CD8-positive, alpha-beta memory T cell (primary cell): Measurements from ENCODE around the gene ZDHHC17. TPM values are rescaled to one million over a fixed set of nuclear protein-coding genes. Genes with fewer than 3 reads are reported as not detected.
A peak's percentile ranks its signal among the peaks of the same experiment; 100 is the strongest.

Experiments used
- CTCF ChIA-PET: fragments of 350-600 bp; sonication (Branson Sonifier 250); formaldehyde crosslinking; loops from one replicate; lab custom pipeline; 2021; ENCODE audit warnings: antibody characterized with exemption; lab: Charles Lee
- POLR2A ChIA-PET: fragments of 350-600 bp; sonication (Branson Sonifier 250); formaldehyde crosslinking; loops from one replicate; lab custom pipeline; 2021; ENCODE audit warnings: antibody characterized with exemption; lab: Charles Lee
- DNase-seq, 5 donors: peaks; one replicate each; pipeline versions ENCODE4 v3.0.0 to v3.0.0-alpha.2; 2020 to 2022; ENCODE audit warnings: mixed read lengths in 1 of 5
- H3K27ac ChIP-seq: one replicate; pipeline ENCODE4 v1.7.0; 2013; ENCODE audit warnings: low read depth, mild to moderate bottlenecking, low read length, moderate library complexity
- H3K27me3 ChIP-seq: 2 replicates; pipeline ENCODE4 v1.7.0; 2013; ENCODE audit warnings: low read length, mild to moderate bottlenecking; ENCODE audit not compliant: insufficient read depth, poor library complexity, severe bottlenecking
- H3K36me3 ChIP-seq: 2 replicates; pipeline ENCODE4 v1.7.0; 2013; ENCODE audit warnings: mild to moderate bottlenecking, low read length, moderate library complexity; ENCODE audit not compliant: insufficient read depth
- H3K4me1 ChIP-seq: 2 replicates; pipeline ENCODE4 v1.7.0; 2013; ENCODE audit warnings: mild to moderate bottlenecking, low read length, moderate library complexity; ENCODE audit not compliant: insufficient read depth
- H3K4me3 ChIP-seq: 2 replicates; pipeline ENCODE4 v1.7.0; 2013; ENCODE audit warnings: mild to moderate bottlenecking, low read length
- H3K9me3 ChIP-seq: 2 replicates; pipeline ENCODE4 v1.7.0; 2013; ENCODE audit warnings: mild to moderate bottlenecking, low read length
- H3K27ac Mint-ChIP-seq, 8 donors: one replicate each; pipeline ENCODE4 v1.8.0; 2020 to 2021; ENCODE audit warnings: mixed read lengths in 8 of 8, mild to moderate bottlenecking in 6 of 8, inconsistent platforms in 3 of 8, moderate library complexity in 3 of 8
- H3K27me3 Mint-ChIP-seq, 2 donors: one replicate each; pipeline ENCODE4 v1.8.0; 2020 to 2021; ENCODE audit warnings: mixed read lengths in 2 of 2, mild to moderate bottlenecking in 1 of 2, moderate library complexity in 1 of 2
- H3K36me3 Mint-ChIP-seq, 3 donors: one replicate each; pipeline ENCODE4 v1.8.0; 2020 to 2021; ENCODE audit warnings: mixed read lengths in 3 of 3, inconsistent platforms in 1 of 3, mild to moderate bottlenecking in 1 of 3
- H3K4me1 Mint-ChIP-seq, 3 donors: one replicate each; pipeline ENCODE4 v1.8.0; 2020 to 2021; ENCODE audit warnings: mixed read lengths in 3 of 3, inconsistent platforms in 1 of 3, mild to moderate bottlenecking in 1 of 3
- H3K4me3 Mint-ChIP-seq, 7 donors: one replicate each; pipeline ENCODE4 v1.8.0; 2020 to 2021; ENCODE audit warnings: mixed read lengths in 7 of 7, mild to moderate bottlenecking in 6 of 7, moderate library complexity in 4 of 7, inconsistent platforms in 2 of 7
- H3K9me3 Mint-ChIP-seq, 5 donors: one replicate each; pipeline ENCODE4 v1.8.0; 2020 to 2022; ENCODE audit warnings: mixed read lengths in 5 of 5, mild to moderate bottlenecking in 3 of 5, moderate library complexity in 2 of 5, inconsistent platforms in 1 of 5
- polyA plus RNA-seq: library from polyadenylated mRNA; unstranded; fragments of 300-500 nt; fragmentation: Illumina TruSeq; gene quantifications from one replicate; pipeline ENCODE4 v1.2.3, GENCODE V29; 2021
- total RNA-seq, 2 experiments: library from RNA; stranded (reverse); gene quantifications; one replicate each; pipeline ENCODE4 v1.2.3, GENCODE V29; 2021

Gene ZDHHC17
- total and polyA plus RNA-seq, 3 experiments from 2014 or later = 14.7 to 21.7 (median 21.4) TPM

- peaks cover 4 to 11% (median 9%) of the 10 kb centered on the region in 5 donors for H3K9me3 Mint-ChIP-seq
- Histone ChIP-seq H3K4me1 (no peaks in the 10 kb centered on the region), H3K4me3 (no peak overlapping the region), H3K27ac (no peak overlapping the region), H3K9me3 (no peaks in the 10 kb centered on the region), H3K36me3 (peaks cover 21% of the 10 kb centered on the region), H3K27me3 (no peaks in the 10 kb centered on the region)
- H3K36me3 Mint-ChIP-seq = peaks cover 18 to 69% (median 23%) of the 10 kb centered on the region in 3 donors
- no peaks in the 10 kb centered on the region for H3K27me3 Mint-ChIP-seq
- DNase-seq = no peak
- ChIA-PET CTCF (interaction anchor here (0.8 to 1.2 kb wide), 2 partner anchors 11 to 182 kb away, joined by 3 read pairs; no protein-coding TSS in a partner anchor), POLR2A (no interaction called here)
- H3K4me3 Mint-ChIP-seq = no peak overlapping the region
- peak overlapping the region in 1 of 8 donors; percentile 14 for H3K27ac Mint-ChIP-seq
- H3K4me1 Mint-ChIP-seq = peaks cover 12 to 20% (median 16%) of the 10 kb centered on the region in 3 donors
Measured at GRCh38 chr12:76804435-76804976, 40.6 kb downstream of the ZDHHC17 start.

GRCh38 chr12:76810671-76811419 is 46.9 kb downstream of the ZDHHC17 start:
- H3K27ac ChIP-seq = no peak overlapping the region
- no peaks in the 10 kb centered on the region for H3K4me1 ChIP-seq
- peaks cover 34% of the 10 kb centered on the region for H3K36me3 ChIP-seq
- no peaks in the 10 kb centered on the region for H3K27me3 ChIP-seq
- H3K27ac Mint-ChIP-seq = peak overlapping the region in 2 of 8 donors; percentile 10 to 74
- DNase-seq = no peak
- peaks cover 5 to 73% (median 23%) of the 10 kb centered on the region in 3 donors for H3K36me3 Mint-ChIP-seq
- no peaks in the 10 kb centered on the region for H3K9me3 ChIP-seq
- no peaks in the 10 kb centered on the region for H3K9me3 Mint-ChIP-seq
- ChIA-PET CTCF (no interaction called here), POLR2A (no interaction called here)
- no peak overlapping the region for H3K4me3 ChIP-seq
- peaks cover 0 to 6% (median 2%) of the 10 kb centered on the region in 3 donors for H3K4me1 Mint-ChIP-seq
- H3K4me3 Mint-ChIP-seq = no peak overlapping the region
- no peaks in the 10 kb centered on the region for H3K27me3 Mint-ChIP-seq

GRCh38 chr12:76811976-76812375 is 48.1 kb downstream of the ZDHHC17 start:
- no peak overlapping the region for H3K4me3 Mint-ChIP-seq
- H3K27me3 ChIP-seq = no peaks in the 10 kb centered on the region
- no peak for DNase-seq
- H3K27ac ChIP-seq = no peak overlapping the region
- peak overlapping the region in 1 of 8 donors; percentile 21 for H3K27ac Mint-ChIP-seq
- H3K27me3 Mint-ChIP-seq = no peaks in the 10 kb centered on the region
- H3K4me1 ChIP-seq = no peaks in the 10 kb centered on the region
- ChIA-PET CTCF (no interaction called here), POLR2A (no interaction called here)
- no peaks in the 10 kb centered on the region for H3K9me3 Mint-ChIP-seq
- H3K9me3 ChIP-seq = no peaks in the 10 kb centered on the region
- no peak overlapping the region for H3K4me3 ChIP-seq
- H3K36me3 ChIP-seq = peaks cover 24% of the 10 kb centered on the region
- H3K36me3 Mint-ChIP-seq = peaks cover 5 to 70% (median 25%) of the 10 kb centered on the region in 3 donors
- peaks cover 0 to 6% (median 2%) of the 10 kb centered on the region in 3 donors for H3K4me1 Mint-ChIP-seq

- Mint-ChIP-seq H3K4me3 (no peak overlapping the region), H3K36me3 (peaks cover 5 to 65% (median 24%) of the 10 kb centered on the region in 3 donors), H3K9me3 (no peaks in the 10 kb centered on the region), H3K27ac (no peak overlapping the region), H3K4me1 (peaks cover 0 to 6% (median 2%) of the 10 kb centered on the region in 3 donors), H3K27me3 (no peaks in the 10 kb centered on the region)
- no peak overlapping the region for H3K4me3 ChIP-seq
- H3K4me1 ChIP-seq = no peaks in the 10 kb centered on the region
- DNase-seq = no peak
- no peaks in the 10 kb centered on the region for H3K27me3 ChIP-seq
- peaks cover 17% of the 10 kb centered on the region for H3K36me3 ChIP-seq
- CTCF ChIA-PET = no interaction called here
- no peaks in the 10 kb centered on the region for H3K9me3 ChIP-seq
- POLR2A ChIA-PET = no interaction called here
- no peak overlapping the region for H3K27ac ChIP-seq
Measured at GRCh38 chr12:76813265-76813664, 49.4 kb downstream of the ZDHHC17 start.

GRCh38 chr12:76813972-76814371 is 50.1 kb downstream of the ZDHHC17 start:
- H3K36me3 ChIP-seq = peaks cover 17% of the 10 kb centered on the region
- no peaks in the 10 kb centered on the region for H3K9me3 ChIP-seq
- ChIA-PET POLR2A (no interaction called here), CTCF (no interaction called here)
- Mint-ChIP-seq H3K4me1 (peaks cover 0 to 6% (median 2%) of the 10 kb centered on the region in 3 donors), H3K9me3 (no peaks in the 10 kb centered on the region), H3K4me3 (no peak overlapping the region), H3K36me3 (peaks cover 5 to 71% (median 22%) of the 10 kb centered on the region in 3 donors), H3K27me3 (no peaks in the 10 kb centered on the region), H3K27ac (no peak overlapping the region)
- H3K27me3 ChIP-seq = no peaks in the 10 kb centered on the region
- no peak for DNase-seq
- H3K4me1 ChIP-seq = no peaks in the 10 kb centered on the region
- H3K27ac ChIP-seq = no peak overlapping the region
- H3K4me3 ChIP-seq = no peak overlapping the region

GRCh38 chr12:76820888-76821482 is 57.1 kb downstream of the ZDHHC17 start:
- H3K27me3 Mint-ChIP-seq = no peaks in the 10 kb centered on the region
- H3K27ac Mint-ChIP-seq = no peak overlapping the region
- Histone ChIP-seq H3K9me3 (no peaks in the 10 kb centered on the region), H3K27me3 (no peaks in the 10 kb centered on the region), H3K4me3 (no peak overlapping the region), H3K27ac (no peak overlapping the region), H3K36me3 (peaks cover 10% of the 10 kb centered on the region), H3K4me1 (no peaks in the 10 kb centered on the region)
- no peak for DNase-seq
- CTCF ChIA-PET = no interaction called here
- POLR2A ChIA-PET = no interaction called here
- H3K36me3 Mint-ChIP-seq = peaks cover 0 to 56% (median 12%) of the 10 kb centered on the region in 3 donors
- H3K9me3 Mint-ChIP-seq = no peaks in the 10 kb centered on the region
- H3K4me3 Mint-ChIP-seq = no peak overlapping the region
- H3K4me1 Mint-ChIP-seq = no peaks in the 10 kb centered on the region

- H3K36me3 Mint-ChIP-seq = peaks cover 10 to 56% (median 34%) of the 10 kb centered on the region in 3 donors
- no peak overlapping the region for H3K4me3 Mint-ChIP-seq
- H3K4me1 ChIP-seq = no peaks in the 10 kb centered on the region
- no peaks in the 10 kb centered on the region for H3K27me3 ChIP-seq
- no peaks in the 10 kb centered on the region for H3K9me3 ChIP-seq
- H3K27ac ChIP-seq = no peak overlapping the region
- H3K27ac Mint-ChIP-seq = no peak overlapping the region
- peaks cover 0 to 4% (median 0%) of the 10 kb centered on the region in 5 donors for H3K9me3 Mint-ChIP-seq
- no peak overlapping the region for H3K4me3 ChIP-seq
- ChIA-PET CTCF (no interaction called here), POLR2A (no interaction called here)
- peaks cover 0 to 2% (median 0%) of the 10 kb centered on the region in 3 donors for H3K4me1 Mint-ChIP-seq
- no peak for DNase-seq
- H3K36me3 ChIP-seq = peaks cover 9% of the 10 kb centered on the region
- H3K27me3 Mint-ChIP-seq = no peaks in the 10 kb centered on the region
Measured at GRCh38 chr12:76830436-76830835, 66.5 kb downstream of the ZDHHC17 start.

GRCh38 chr12:76836633-76837032 is 72.7 kb downstream of the ZDHHC17 start:
- Histone ChIP-seq H3K4me1 (no peaks in the 10 kb centered on the region), H3K36me3 (peaks cover 6% of the 10 kb centered on the region), H3K9me3 (no peaks in the 10 kb centered on the region), H3K27ac (no peak overlapping the region), H3K27me3 (no peaks in the 10 kb centered on the region), H3K4me3 (no peak overlapping the region)
- no peak for DNase-seq
- Mint-ChIP-seq H3K36me3 (peaks cover 6 to 29% (median 15%) of the 10 kb centered on the region in 3 donors), H3K27me3 (no peaks in the 10 kb centered on the region), H3K9me3 (peaks cover 0 to 4% (median 0%) of the 10 kb centered on the region in 5 donors), H3K4me1 (peaks cover 3 to 16% (median 15%) of the 10 kb centered on the region in 3 donors), H3K27ac (peak overlapping the region in 1 of 8 donors; percentile 36), H3K4me3 (no peak overlapping the region)
- ChIA-PET CTCF (no interaction called here), POLR2A (no interaction called here)
